ENCODE data around the gene TPM3. TPM values are rescaled to one million over a fixed set of nuclear protein-coding genes. Genes with fewer than 3 reads are reported as not detected.

The TPM3 gene
- total RNA-seq, 4 donors from 2014 or later = 208 to 434 (median 324) TPM

GRCh38 chr1:154220071-154220969 lies 28.4 kb upstream of the TPM3 start, which contains the start of gene UBAP2L:
Gene UBAP2L, plus strand, starts transcription at chr1:154220955. Its CDS starts 4,169 bp downstream, at chr1:154225124.
- Histone ChIP-seq H3K27ac (peak within 1 kb of the TSS; percentile 92 to 99 (median 98)), H3K36me3 (peaks cover 0 to 17% (median 5%) of the 10 kb centered on the region in 4 donors), H3K4me3 (peak within 1 kb of the TSS; percentile 67 to 94 (median 88)), H3K27me3 (no peaks in the 10 kb centered on the region), H3K4me1 (peaks cover 11 to 56% (median 42%) of the 10 kb centered on the region in 4 donors), H3K9me3 (no peaks in the 10 kb centered on the region)
- in situ Hi-C loops (cut with MboI; ENCODE audit: low pct_ligation_motif_present in 1 of 4, low pct_unique_long_range_greater_than_20kb in 1 of 4, low sequenced_read_pairs in 3 of 4) (no loop called here), intact Hi-C loops (cut with DNase I; ENCODE audit: low total_unique reads) (no loop called here)
- peak; percentile 99 for DNase-seq
- 0% methylated on average over 11 to 71 of the region's 73 CpGs for WGBS, 2 donors (ENCODE audit: low coverage in 1 of 2)
- TF ChIP-seq CTCF (IDR thresholded peaks at IDR 0.05) = no peak
- peak; percentile 85 for TF ChIP-seq POLR2A (IDR thresholded peaks at IDR 0.05)
- peak; percentile 88 to 97 (median 93) for TF ChIP-seq POLR2AphosphoS5 (IDR thresholded peaks at IDR 0.05)
- TF ChIP-seq EP300 (IDR thresholded peaks at IDR 0.05; ENCODE audit: low read depth) = peak; percentile 87

- in situ Hi-C loops (cut with MboI; ENCODE audit: low pct_ligation_motif_present in 1 of 4, low pct_unique_long_range_greater_than_20kb in 1 of 4, low sequenced_read_pairs in 3 of 4) (no loop called here), intact Hi-C loops (cut with DNase I; ENCODE audit: low total_unique reads) (no loop called here)
- peak overlapping the region; percentile 92 to 99 (median 98) for H3K27ac ChIP-seq
- no peaks in the 10 kb centered on the region for H3K9me3 ChIP-seq
- H3K27me3 ChIP-seq = no peaks in the 10 kb centered on the region
- WGBS, 2 donors (ENCODE audit: low coverage in 1 of 2) = 9 to 10% methylated on average over 4 to 5 of the region's 5 CpGs
- H3K4me3 ChIP-seq = peak overlapping the region; percentile 67 to 94 (median 88)
- peaks cover 0 to 18% (median 5%) of the 10 kb centered on the region in 4 donors for H3K36me3 ChIP-seq
- peak; percentile 11 for DNase-seq
- peaks cover 11 to 55% (median 42%) of the 10 kb centered on the region in 4 donors for H3K4me1 ChIP-seq
- TF ChIP-seq CTCF (IDR thresholded peaks at IDR 0.05) = no peak
- no peak for TF ChIP-seq POLR2AphosphoS5 (IDR thresholded peaks at IDR 0.05)
- TF ChIP-seq EP300 (IDR thresholded peaks at IDR 0.05; ENCODE audit: low read depth) = no peak
- TF ChIP-seq POLR2A (IDR thresholded peaks at IDR 0.05) = no peak
These were observed 27.6 kb upstream of the TPM3 start for GRCh38 chr1:154219541-154219940.

- H3K4me3 ChIP-seq = peak overlapping the region in 1 of 4 donors; percentile 67
- intact Hi-C loops (cut with DNase I; ENCODE audit: low total_unique reads) = no loop called here
- in situ Hi-C loops (cut with MboI; ENCODE audit: low pct_ligation_motif_present in 1 of 4, low pct_unique_long_range_greater_than_20kb in 1 of 4, low sequenced_read_pairs in 3 of 4) = no loop called here
- TF ChIP-seq CTCF (IDR thresholded peaks at IDR 0.05) (no peak), EP300 (IDR thresholded peaks at IDR 0.05; ENCODE audit: low read depth) (no peak), POLR2A (IDR thresholded peaks at IDR 0.05) (no peak), POLR2AphosphoS5 (IDR thresholded peaks at IDR 0.05) (no peak)
- WGBS, 2 donors (ENCODE audit: low coverage in 1 of 2) = 51 to 54% methylated on average over 3 of the region's 3 CpGs
- no peaks in the 10 kb centered on the region for H3K9me3 ChIP-seq
- no peak for DNase-seq
- H3K36me3 ChIP-seq = peaks cover 0 to 28% (median 10%) of the 10 kb centered on the region in 4 donors
- peak overlapping the region in 1 of 4 donors; percentile 92 for H3K27ac ChIP-seq
- H3K4me1 ChIP-seq = peaks cover 11 to 46% (median 35%) of the 10 kb centered on the region in 4 donors
- H3K27me3 ChIP-seq = no peaks in the 10 kb centered on the region
These were observed 26.6 kb upstream of the TPM3 start for GRCh38 chr1:154218545-154218944.

GRCh38 chr1:154213274-154213673 lies 21.4 kb upstream of the TPM3 start:
- no peak for DNase-seq
- 91% methylated on average over 1 of the region's 1 CpG; no CpG with 5 or more reads in 1 of the 2 donors for WGBS, 2 donors (ENCODE audit: low coverage in 1 of 2)
- H3K4me1 ChIP-seq = peaks cover 0 to 12% (median 5%) of the 10 kb centered on the region in 4 donors
- H3K4me3 ChIP-seq = no peak overlapping the region
- in situ Hi-C loops (cut with MboI; ENCODE audit: low pct_ligation_motif_present in 1 of 4, low pct_unique_long_range_greater_than_20kb in 1 of 4, low sequenced_read_pairs in 3 of 4) (no loop called here), intact Hi-C loops (cut with DNase I; ENCODE audit: low total_unique reads) (no loop called here)
- TF ChIP-seq POLR2A (IDR thresholded peaks at IDR 0.05) = no peak
- H3K27me3 ChIP-seq = no peaks in the 10 kb centered on the region
- H3K27ac ChIP-seq = no peak overlapping the region
- no peaks in the 10 kb centered on the region for H3K9me3 ChIP-seq
- peaks cover 0 to 69% (median 37%) of the 10 kb centered on the region in 4 donors for H3K36me3 ChIP-seq

Measured in transverse colon (tissue), 4 donors.